Cardiac muscle cell (in vitro differentiated cells and primary cell): Measurements from ENCODE around the gene CBX6. TPM values are rescaled to one million over a fixed set of nuclear protein-coding genes. Genes with fewer than 3 reads are reported as not detected.

Experiments
- DNase-seq, 2 donors: peaks; one replicate each; pipeline versions ENCODE4 v3.0.0 to v3.0.0-alpha.2; 2010 to 2017; ENCODE audit warnings: low read depth in 1 of 2, low spot score in 1 of 2
- H3K27ac ChIP-seq: fragments of 200-600 bp; sonication (generic); 2 replicates; pipeline ENCODE4 v1.5.1; 2016
- H3K27me3 ChIP-seq: fragments of 200-600 bp; sonication (generic); 2 replicates; pipeline ENCODE4 v1.6.0; 2016; ENCODE audit warnings: control low read depth
- H3K36me3 ChIP-seq: fragments of 200-600 bp; sonication (generic); 2 replicates; pipeline ENCODE4 v1.5.1; 2016; ENCODE audit warnings: control low read depth
- H3K4me1 ChIP-seq: fragments of 200-600 bp; sonication (generic); 2 replicates; pipeline ENCODE4 v1.8.1; 2017; ENCODE audit warnings: low read depth, mild to moderate bottlenecking, mixed run types
- H3K4me3 ChIP-seq: fragments of 200-600 bp; sonication (generic); 2 replicates; pipeline ENCODE4 v1.5.1; 2016; ENCODE audit warnings: mild to moderate bottlenecking
- H3K9me3 ChIP-seq: fragments of 200-600 bp; sonication (generic); 2 replicates; pipeline ENCODE4 v1.5.1; 2017; ENCODE audit warnings: low read depth, mild to moderate bottlenecking, control low read depth
- polyA plus RNA-seq: library from polyadenylated mRNA; unstranded; fragments of >200 nt; fragmentation: Nextera tagmentation; extraction: Ambion mirVana; gene quantifications from 2 replicates; pipeline ENCODE4 v1.2.1, GENCODE V29; 2016
- total RNA-seq: library from RNA; depleted of rRNA; stranded (reverse); fragments of >200 nt; gene quantifications from 2 replicates; pipeline ENCODE4 v1.2.3, GENCODE V29; 2016
- TF ChIP-seq, protein P1 (sequence below): IDR thresholded peaks from 2 replicates; pipeline ENCODE4 v1.5.1; 2012; ENCODE audit warnings: low read depth, mild to moderate bottlenecking, low read length

The CBX6 gene
- total and polyA plus RNA-seq, 2 experiments from 2014 or later, result 40.9 to 89.9 TPM

- H3K9me3 ChIP-seq, result no peaks in the 10 kb centered on the region
- H3K4me1 ChIP-seq, result no peaks in the 10 kb centered on the region
- no peak overlapping the region for H3K4me3 ChIP-seq
- no peak for DNase-seq
- TF ChIP-seq, protein P1, sequence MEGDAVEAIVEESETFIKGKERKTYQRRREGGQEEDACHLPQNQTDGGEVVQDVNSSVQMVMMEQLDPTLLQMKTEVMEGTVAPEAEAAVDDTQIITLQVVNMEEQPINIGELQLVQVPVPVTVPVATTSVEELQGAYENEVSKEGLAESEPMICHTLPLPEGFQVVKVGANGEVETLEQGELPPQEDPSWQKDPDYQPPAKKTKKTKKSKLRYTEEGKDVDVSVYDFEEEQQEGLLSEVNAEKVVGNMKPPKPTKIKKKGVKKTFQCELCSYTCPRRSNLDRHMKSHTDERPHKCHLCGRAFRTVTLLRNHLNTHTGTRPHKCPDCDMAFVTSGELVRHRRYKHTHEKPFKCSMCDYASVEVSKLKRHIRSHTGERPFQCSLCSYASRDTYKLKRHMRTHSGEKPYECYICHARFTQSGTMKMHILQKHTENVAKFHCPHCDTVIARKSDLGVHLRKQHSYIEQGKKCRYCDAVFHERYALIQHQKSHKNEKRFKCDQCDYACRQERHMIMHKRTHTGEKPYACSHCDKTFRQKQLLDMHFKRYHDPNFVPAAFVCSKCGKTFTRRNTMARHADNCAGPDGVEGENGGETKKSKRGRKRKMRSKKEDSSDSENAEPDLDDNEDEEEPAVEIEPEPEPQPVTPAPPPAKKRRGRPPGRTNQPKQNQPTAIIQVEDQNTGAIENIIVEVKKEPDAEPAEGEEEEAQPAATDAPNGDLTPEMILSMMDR, result no peak
- H3K36me3 ChIP-seq, result no peaks in the 10 kb centered on the region
- no peak overlapping the region for H3K27ac ChIP-seq
- peaks cover 50% of the 10 kb centered on the region for H3K27me3 ChIP-seq
These were observed 30.8 kb downstream of the CBX6 start for GRCh38 chr22:38841211-38841610.

DNA sequence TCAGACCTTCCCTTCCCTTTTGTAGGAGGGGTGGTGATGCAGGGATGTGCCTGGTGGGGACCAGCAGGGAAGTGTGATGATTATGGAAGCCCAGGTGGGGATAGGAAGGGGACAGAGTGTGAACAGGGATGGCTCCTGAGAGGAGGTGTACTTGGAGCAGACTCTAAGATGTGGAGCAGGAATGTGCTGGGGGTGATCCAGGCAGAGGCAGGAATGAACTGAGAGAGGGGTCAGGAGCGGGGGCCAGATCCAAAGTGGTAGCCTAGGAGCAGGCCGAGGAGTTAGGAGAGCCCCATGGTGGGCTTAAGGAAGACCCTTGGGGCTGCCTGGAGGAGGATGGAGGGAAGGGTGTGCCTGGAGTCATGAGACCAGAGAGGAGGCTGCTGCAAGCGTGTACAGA, 31.9 kb downstream of the CBX6 start:
- Histone ChIP-seq H3K9me3 (no peaks in the 10 kb centered on the region), H3K27me3 (peaks cover 48% of the 10 kb centered on the region), H3K4me3 (no peak overlapping the region), H3K36me3 (no peaks in the 10 kb centered on the region), H3K4me1 (no peaks in the 10 kb centered on the region), H3K27ac (no peak overlapping the region)
- no peak for DNase-seq
- TF ChIP-seq, protein P1, result no peak

GRCh38 chr22:38839686-38840085, 32.3 kb downstream of the CBX6 start:
- no peak for DNase-seq
- TF ChIP-seq, protein P1, result no peak

GRCh38 chr22:38837414-38837928, 34.5 kb downstream of the CBX6 start:
- no peak for DNase-seq
- TF ChIP-seq, protein P1, result no peak
- peaks cover 38% of the 10 kb centered on the region for H3K27me3 ChIP-seq
- no peak overlapping the region for H3K27ac ChIP-seq
- no peaks in the 10 kb centered on the region for H3K9me3 ChIP-seq
- H3K36me3 ChIP-seq, result no peaks in the 10 kb centered on the region
- H3K4me1 ChIP-seq, result no peaks in the 10 kb centered on the region
- no peak overlapping the region for H3K4me3 ChIP-seq

More at GRCh38 chr22:38839686-38840085, 32.3 kb downstream of the CBX6 start:
- H3K27ac ChIP-seq, result no peak overlapping the region
- H3K4me1 ChIP-seq, result no peaks in the 10 kb centered on the region
- H3K9me3 ChIP-seq, result no peaks in the 10 kb centered on the region
- no peak overlapping the region for H3K4me3 ChIP-seq
- H3K27me3 ChIP-seq, result peaks cover 48% of the 10 kb centered on the region
- H3K36me3 ChIP-seq, result no peaks in the 10 kb centered on the region

DNA sequence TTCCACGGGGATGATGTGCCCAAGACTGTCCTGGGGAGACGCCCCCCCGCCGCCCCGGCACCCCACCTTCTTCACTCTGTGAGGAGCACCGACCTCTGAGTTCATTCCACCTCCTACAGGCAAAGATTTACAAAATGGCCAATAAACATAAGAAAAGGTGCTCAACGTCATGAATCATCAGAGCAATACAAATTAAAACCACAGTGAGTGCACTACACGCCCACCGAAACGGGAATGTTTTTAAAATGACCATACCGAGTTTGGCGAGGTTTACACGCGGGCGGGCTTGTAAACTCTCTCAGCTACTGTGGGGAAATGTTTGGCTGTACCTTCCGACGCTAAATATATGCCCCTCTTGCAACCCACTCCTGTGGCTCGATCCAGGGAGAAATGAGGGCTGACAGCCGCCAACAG, 36.1 kb downstream of the CBX6 start:
- peak in 1 of 2 donors; percentile 14 for DNase-seq
- peaks cover 22% of the 10 kb centered on the region for H3K27me3 ChIP-seq
- H3K9me3 ChIP-seq, result no peaks in the 10 kb centered on the region
- H3K4me1 ChIP-seq, result no peaks in the 10 kb centered on the region
- no peak overlapping the region for H3K4me3 ChIP-seq
- no peak overlapping the region for H3K27ac ChIP-seq
- TF ChIP-seq, protein P1, result no peak
- H3K36me3 ChIP-seq, result no peaks in the 10 kb centered on the region

DNA sequence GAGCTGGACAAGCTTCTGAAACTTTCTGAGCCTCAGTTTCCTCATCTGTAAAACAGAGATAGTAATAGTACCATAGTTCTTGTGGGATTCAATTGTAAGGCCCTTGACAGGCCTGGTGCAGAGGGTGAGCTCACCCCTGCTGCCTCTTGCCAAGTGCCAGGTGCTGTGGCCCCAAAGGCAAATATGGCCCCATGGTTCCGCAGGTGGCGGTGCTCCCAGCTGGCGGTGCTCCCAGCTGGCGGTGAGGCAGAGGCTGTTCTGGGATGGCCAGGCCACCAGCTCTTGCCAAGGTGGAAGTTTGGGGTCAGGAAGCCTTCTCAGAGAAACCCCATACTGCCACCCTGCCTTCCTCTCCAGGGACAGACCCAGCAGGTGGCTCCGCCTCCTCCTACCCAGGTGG, 37.0 kb downstream of the CBX6 start:
- DNase-seq, result no peak
- no peaks in the 10 kb centered on the region for H3K36me3 ChIP-seq
- no peaks in the 10 kb centered on the region for H3K4me1 ChIP-seq
- H3K27ac ChIP-seq, result no peak overlapping the region
- H3K9me3 ChIP-seq, result no peaks in the 10 kb centered on the region
- H3K4me3 ChIP-seq, result no peak overlapping the region
- H3K27me3 ChIP-seq, result peaks cover 13% of the 10 kb centered on the region
- TF ChIP-seq, protein P1, result no peak
